ENCODE results near the gene POLR2E.
"Not testable (repeated sequence)": the region's sequence is repeated elsewhere in the genome, so short reads cannot be mapped to it uniquely, and the experiment has no call there.

Gene POLR2E

DNA sequence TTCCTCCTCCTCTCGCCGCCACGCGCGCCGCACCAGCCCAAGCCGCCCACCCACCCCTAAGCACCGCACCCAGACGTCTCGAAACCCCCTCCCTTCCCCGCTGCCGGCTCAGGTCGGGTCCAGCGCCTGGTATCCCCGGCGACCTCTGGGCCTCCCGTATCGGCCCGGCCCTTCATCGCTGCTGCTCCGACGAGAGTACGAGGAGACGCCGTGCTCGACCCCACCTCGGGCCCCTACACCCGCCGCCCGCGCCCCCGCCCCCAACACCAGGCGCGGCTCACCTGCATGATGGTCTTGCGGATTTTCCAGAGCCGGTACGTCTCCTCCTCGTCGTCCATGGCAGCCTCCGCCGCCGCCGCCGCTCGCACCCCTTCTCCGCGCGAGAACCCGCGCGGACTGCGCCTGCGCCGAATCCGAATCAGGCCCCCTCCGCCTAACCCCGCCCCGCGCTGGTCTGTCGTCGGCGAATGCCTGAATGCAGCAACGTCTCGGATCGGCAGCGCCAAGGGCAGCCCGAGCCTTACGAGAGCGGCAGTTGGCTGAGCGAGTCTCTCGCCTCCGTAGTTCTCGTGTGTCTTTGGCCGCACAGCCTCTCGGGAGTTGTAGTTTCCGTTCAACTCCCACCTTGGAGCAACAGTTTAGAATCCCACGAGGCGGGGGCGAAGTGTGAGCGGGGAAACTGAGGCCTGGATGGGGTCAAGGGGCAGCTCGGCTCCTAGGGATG lies at the start of gene POLR2E:
POLR2E (minus strand) TSS at position 398 of the 724 bp plus-strand sequence; CDS start at position 338, 60 bp downstream.
- DNase-seq (ENCODE audit: low read depth in 1 of 2, low spot score in 1 of 2) = peak; percentile 99

DNA sequence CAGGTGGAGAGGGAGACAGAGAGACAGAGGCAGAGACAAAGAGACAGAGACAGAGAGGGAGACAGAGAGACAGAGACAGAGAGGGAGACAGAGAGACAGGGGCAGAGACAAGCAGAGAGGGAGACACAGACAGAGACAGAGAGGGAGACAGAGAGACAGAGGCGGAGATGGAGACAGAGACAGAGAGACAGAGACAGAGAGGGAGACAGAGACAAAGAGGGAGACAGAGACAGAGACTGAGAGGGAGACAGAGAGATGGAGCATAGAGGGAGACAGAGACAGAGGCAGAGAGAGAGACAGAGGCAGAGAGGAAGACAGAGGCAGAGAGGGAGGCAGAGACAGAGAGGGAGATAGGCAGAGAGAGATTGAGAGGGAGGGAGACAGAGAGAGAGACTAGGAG lies 49.6 kb upstream of the POLR2E start:
- DNase-seq (ENCODE audit: low read depth in 1 of 2, low spot score in 1 of 2) = no peak

GRCh38 chr19:1143828-1144399 lies 48.7 kb upstream of the POLR2E start:
- DNase-seq (ENCODE audit: low read depth in 1 of 2, low spot score in 1 of 2) = no peak

GRCh38 chr19:1141944-1142343 lies 46.8 kb upstream of the POLR2E start:
- DNase-seq (ENCODE audit: low read depth in 1 of 2, low spot score in 1 of 2) = no peak

DNA sequence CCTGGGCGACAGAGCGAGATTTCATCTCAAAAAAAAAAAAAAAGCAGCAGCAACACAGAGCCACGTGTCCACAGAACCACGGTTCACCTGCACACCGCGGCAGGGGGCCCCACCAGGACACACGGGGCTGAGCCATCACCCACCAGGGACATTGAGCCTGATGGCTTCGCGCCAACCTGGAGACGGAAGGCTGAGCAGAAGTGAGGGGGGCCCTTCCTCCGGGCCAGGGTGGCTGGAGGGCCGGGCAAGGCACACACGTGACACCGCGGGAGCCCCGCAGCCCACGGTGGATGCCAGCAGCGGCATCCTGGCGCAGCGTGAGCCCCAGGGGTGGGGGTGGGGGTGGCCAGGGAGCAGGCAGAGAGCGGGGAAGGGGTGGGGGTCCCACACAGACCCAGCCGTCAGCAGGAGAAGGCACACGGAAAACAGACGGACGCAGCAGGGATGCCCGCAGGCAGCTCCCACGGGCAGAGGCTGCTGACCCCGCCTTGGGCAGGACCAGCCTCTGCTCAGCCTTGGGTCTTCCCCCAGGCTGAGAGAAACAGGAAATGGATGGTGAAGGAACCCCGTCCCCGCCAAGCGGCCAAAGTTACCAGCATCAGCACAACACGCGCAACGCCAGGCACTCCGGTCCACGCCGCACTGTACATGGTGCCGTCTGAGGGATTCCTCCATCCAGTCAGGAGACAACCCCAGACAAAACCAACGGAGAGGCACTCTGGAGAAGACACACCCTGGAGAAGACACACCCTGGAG lies 45.3 kb upstream of the POLR2E start:
- DNase-seq (ENCODE audit: low read depth in 1 of 2, low spot score in 1 of 2) = no peak

DNA sequence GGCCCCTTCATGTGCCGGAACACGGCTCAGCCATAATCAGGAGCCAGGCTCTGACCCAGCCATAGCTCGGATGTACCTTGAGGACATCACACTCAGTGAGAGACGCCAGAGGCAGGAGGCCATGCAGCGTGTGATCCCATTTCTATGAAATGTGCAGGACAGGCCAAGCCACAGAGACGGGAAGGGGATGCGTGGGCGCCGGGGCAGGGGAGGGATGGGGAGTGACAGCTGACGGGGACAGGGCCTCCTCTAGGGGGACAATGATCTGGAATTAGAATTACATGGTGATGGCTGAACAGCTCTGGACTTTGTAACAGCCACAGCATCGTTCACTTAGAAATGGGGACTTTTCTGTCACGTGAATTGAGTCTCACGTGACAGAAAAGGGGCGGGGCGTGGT lies 44.0 kb upstream of the POLR2E start:
- DNase-seq (ENCODE audit: low read depth in 1 of 2, low spot score in 1 of 2) = no peak

DNA sequence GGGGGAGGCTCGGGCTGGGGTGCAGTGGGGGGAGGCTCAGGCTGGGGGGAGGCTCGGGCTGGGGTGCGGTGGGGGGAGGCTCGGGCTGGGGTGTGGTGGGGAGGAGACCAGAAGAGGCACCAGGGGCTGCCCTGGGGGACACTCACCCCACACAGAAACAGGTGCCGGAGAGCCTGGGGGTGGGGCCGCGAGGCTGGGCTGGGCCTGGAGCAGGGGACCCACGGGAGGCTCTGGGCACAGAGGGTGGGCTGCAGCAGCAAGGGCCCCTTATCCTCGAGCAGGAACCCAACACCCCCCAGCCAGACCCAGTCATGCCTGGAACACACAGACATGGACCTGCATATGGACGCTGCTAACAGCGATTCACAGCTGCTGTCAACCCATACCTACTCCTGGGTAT lies 42.9 kb upstream of the POLR2E start:
- DNase-seq (ENCODE audit: low read depth in 1 of 2, low spot score in 1 of 2) = no peak

- no peak for DNase-seq (ENCODE audit: low read depth in 1 of 2, low spot score in 1 of 2)
Observed at GRCh38 chr19:1136621-1137317, 41.6 kb upstream of the POLR2E start.

- no peak for DNase-seq (ENCODE audit: low read depth in 1 of 2, low spot score in 1 of 2)
Observed at GRCh38 chr19:1136201-1136600, 41.0 kb upstream of the POLR2E start.

GRCh38 chr19:1135454-1135853 lies 40.3 kb upstream of the POLR2E start:
- no peak for DNase-seq (ENCODE audit: low read depth in 1 of 2, low spot score in 1 of 2)

GRCh38 chr19:1134431-1134830 lies 39.3 kb upstream of the POLR2E start:
- no peak for DNase-seq (ENCODE audit: low read depth in 1 of 2, low spot score in 1 of 2)

- peak; percentile 56 to 61 for DNase-seq (ENCODE audit: low read depth in 1 of 2, low spot score in 1 of 2)
Observed at GRCh38 chr19:1133471-1133929, 38.3 kb upstream of the POLR2E start.

- DNase-seq (ENCODE audit: low read depth in 1 of 2, low spot score in 1 of 2) = peak in 1 of 2 donors; percentile 9
Observed at GRCh38 chr19:1132552-1133383, 37.6 kb upstream of the POLR2E start.

DNA sequence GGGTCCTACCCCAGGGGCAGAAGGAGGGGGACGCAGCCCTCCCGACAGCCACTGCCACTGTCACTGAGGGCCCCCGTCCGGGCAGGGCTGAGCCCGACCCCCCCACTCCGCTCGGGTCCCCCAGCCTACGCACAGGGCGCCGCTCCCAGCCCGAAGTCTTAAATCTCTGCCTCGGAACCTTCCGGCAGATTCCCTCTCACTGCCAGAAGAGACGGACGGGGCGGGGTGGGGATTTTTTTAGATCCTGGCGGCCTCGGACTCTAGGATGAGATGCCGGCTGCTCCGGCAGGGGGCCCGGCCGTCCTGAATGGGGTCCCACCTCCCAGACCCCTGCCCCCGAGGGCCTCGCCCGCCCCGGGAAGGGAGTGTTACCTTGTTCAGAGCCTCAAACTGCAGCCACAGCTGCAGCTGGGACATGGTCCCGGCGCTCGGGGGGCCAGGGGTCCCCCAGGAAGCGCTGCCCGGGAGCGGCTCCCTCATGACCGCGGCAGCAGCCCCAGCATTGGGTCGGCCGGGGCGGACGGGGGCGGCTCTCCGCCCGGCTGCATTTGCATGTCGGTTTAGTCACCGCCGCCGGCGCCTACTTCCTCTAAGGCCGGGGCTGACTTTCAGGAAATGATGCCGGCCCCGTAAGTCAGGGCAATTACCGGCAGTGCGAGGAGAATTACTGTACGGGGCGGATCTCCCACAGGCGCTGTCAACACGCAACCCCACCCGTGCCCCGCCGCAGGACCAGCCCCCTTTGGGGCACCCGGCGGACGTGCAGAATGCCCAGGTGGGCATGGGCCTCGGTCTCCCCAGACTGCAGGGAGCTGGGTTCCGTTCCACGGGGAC lies 36.8 kb upstream of the POLR2E start:
- DNase-seq (ENCODE audit: low read depth in 1 of 2, low spot score in 1 of 2) = peak; percentile 73 to 80

DNA sequence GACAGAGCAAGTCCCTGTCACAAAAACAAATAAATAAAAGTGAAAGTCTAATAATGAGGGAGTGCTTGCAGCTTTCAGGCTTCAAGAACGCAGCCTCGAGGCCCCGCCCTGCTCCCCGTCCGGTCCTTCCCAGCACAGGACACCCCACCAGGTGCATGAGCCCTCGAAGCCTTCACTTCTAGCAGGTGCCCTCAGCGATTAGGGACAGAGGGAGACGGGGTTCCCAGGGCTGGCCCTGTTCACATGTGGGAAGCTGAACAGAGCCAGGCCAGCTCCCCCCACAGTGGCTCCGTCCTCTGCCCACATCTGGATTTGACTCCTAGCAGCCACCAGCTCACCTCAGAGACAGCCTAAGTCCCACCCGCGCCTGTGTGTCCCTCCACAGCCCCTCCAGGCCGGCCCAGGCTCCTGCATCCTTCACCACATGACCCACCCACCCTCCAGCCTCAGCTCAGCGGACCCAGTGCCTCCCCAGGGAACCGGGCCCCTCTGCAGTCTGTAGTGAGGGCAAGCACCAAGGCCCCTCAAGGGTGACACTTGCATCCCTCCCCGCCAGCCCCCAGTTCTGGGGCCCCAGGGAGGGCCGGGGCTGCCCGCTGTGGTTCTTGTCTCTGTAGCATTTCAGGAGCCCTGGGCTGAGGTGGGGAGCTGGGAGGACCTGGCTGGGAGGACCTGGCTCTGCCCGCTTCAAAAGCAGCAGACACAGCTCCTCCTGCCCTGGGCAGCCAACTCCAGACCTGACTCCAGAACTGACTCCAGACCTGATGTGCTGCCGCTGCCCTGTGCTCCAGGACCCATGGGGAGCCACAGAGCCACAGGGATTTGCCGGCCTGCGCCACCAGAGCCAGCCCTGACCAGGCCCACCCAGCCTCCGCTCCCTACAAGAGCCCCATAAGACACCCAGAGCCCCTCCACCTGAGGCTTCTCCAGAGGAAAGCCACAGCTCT lies 35.9 kb upstream of the POLR2E start:
- DNase-seq (ENCODE audit: low read depth in 1 of 2, low spot score in 1 of 2) = peak in 1 of 2 donors; percentile 54

- no peak for DNase-seq (ENCODE audit: low read depth in 1 of 2, low spot score in 1 of 2)
Observed at GRCh38 chr19:1129535-1129934, 34.4 kb upstream of the POLR2E start.

- not testable (repeated sequence) for DNase-seq (ENCODE audit: low read depth in 1 of 2, low spot score in 1 of 2)
Observed at GRCh38 chr19:1129084-1129483, 33.9 kb upstream of the POLR2E start.

- DNase-seq (ENCODE audit: low read depth in 1 of 2, low spot score in 1 of 2) = no peak
Observed at GRCh38 chr19:1128106-1128505, 32.9 kb upstream of the POLR2E start.
